Caki2 (cell line): ENCODE results near the gene SIPA1L3. TPM values are rescaled to one million over a fixed set of nuclear protein-coding genes. Genes with fewer than 3 reads are reported as not detected.

Source experiments
- DNase-seq: peaks from one replicate; pipeline ENCODE4 v3.0.0-alpha.2; 2015; ENCODE audit warnings: low read depth
- in situ Hi-C: cut with HindIII; loops from 2 replicates; pipeline ENCODE4 v1.10.0; 2016; ENCODE audit warnings: low sequenced_read_pairs, low pct_unique_long_range_greater_than_20kb, mixed read lengths
- total RNA-seq: library from RNA; depleted of rRNA; stranded (reverse); fragments of >200 nt; shearing (Covaris generic); gene quantifications from 2 replicates; pipeline ENCODE4 v1.2.3, GENCODE V29; 2014; ENCODE audit warnings: low replicate concordance

The SIPA1L3 gene
- total RNA-seq, 1 experiment from 2014 or later: 39.9 TPM

DNA sequence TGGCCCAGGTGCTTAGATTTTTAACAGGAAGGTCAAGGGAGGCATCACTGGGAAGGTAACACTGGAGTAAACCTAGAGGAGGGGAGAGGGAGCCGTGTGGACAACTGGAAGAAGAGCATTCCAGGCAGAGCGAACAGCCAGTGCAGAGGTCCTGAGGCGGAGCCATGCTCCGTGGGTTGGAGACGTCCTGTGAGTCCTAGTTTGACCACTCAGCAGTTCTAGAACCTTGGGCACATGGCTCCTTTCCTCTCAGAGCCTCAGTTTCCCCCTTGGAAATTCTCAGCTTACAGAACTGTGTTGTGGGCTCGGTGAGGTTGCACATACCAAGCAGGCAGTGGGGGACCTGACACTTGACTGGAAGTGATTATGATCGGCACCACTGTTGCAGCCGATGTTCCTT, 186.1 kb downstream of the SIPA1L3 start:
- in situ Hi-C loops: no loop called here
- no peak for DNase-seq

GRCh38 chr19:38093587-38093986, 186.6 kb downstream of the SIPA1L3 start:
- in situ Hi-C loops: no loop called here

DNA sequence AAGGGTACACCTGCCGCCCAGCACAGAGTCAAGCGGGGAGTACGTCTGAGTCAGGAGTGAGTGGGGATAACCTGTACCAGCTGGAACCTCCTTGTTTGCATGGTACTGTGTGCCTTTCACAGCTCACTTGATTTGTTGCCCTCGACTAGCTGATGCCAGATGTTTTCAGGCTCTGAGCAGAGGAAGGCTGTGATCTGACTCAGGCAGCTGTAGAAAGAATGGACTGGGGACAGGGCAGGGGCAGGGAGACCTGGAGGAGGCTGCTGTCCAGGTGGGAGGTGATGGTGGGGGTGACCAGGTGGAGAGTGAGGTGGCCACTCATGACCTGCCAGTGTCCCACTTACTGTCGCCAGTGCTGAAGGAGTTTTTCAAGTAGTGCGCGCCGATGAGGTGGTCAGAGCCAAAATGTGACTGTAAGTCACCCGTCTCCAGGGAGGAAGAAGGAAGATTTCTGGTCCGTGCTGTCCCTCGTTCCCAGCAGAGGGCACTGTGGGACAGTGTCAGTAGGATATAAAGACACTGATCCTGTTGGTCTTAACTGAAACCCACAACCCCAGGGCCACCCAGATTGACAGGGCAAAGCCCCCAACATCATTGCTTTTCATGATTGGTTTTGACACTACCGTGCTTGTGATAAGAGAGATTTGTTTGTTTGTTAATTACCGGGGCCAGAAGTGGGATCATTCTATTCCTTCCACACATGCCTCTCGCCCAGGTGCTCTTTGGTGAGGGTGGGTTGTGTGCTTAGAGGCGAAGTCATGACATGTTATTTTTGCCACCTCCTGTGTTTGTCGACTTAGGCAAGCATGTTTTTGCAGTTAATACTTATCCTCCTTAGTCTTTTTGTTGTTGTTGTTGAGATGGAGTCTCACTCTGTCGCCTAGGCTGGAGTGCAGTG, 188.7 kb downstream of the SIPA1L3 start:
- peak; percentile 63 for DNase-seq
- in situ Hi-C loops: no loop called here

More at GRCh38 chr19:38093587-38093986, 186.6 kb downstream of the SIPA1L3 start:
- no peak for DNase-seq

DNA sequence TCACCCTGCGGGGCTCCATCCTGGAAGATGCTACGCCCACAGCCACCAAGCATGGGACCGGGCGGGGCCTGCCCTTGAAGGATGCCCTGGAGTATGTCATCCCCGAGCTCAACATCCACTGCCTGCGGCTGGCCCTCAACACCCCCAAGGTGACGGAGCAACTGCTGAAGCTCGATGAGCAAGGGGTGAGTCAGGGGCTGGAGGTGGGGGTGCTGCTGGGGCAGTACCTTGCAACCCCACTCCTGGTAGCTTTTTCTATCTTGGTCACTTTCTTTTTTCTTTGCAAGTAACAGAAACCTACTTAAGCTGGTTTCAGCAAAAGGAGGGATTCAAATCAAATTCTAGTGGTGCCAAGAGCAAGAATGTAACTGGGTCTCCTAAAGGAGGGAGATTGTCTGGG, 193.0 kb downstream of the SIPA1L3 start:
- DNase-seq: no peak
- in situ Hi-C loops: no loop called here

DNA sequence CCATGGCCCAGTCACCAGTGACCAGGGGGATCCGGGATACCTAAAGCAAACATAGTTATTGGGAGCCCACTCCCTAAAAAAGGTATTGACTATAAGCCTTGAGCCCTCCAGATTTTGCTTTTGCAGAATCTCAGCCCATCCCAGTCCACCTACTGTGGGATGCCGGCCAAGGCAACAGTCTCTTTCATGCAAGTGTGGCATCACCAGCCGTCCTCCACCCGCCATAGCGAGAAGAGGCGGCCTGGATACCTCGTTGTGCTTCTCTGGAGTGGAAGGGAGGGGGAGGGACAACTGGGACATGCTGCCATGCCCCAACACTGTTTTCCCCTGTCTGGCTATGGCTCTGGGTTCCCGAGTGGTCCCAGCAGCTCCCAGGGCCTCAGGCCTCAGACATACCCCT, 193.6 kb downstream of the SIPA1L3 start:
- in situ Hi-C loops: no loop called here
- DNase-seq: no peak

GRCh38 chr19:38101723-38102122, 194.7 kb downstream of the SIPA1L3 start:
- no peak for DNase-seq
- in situ Hi-C loops: no loop called here

- in situ Hi-C loops: no loop called here
- no peak for DNase-seq
These were observed 198.6 kb downstream of the SIPA1L3 start for GRCh38 chr19:38105574-38105973.

- DNase-seq: no peak
- in situ Hi-C loops: no loop called here
These were observed 200.1 kb downstream of the SIPA1L3 start for GRCh38 chr19:38107129-38107528.

DNA sequence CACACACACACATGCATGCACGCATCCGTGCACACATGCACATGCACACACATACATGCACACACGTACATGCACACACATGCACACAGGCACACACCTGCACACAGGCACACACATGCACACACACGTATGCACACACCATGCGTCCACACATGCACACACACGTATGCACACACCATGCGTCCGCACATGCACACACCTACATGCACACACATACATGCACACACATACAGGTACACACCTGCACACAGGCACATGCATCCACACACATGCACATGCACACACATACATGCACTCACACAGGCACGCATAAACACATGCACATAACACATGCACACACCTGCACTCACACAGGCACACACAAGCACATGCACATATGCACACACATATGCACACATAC, 204.9 kb downstream of the SIPA1L3 start:
- no peak for DNase-seq
- in situ Hi-C loops: no loop called here

DNA sequence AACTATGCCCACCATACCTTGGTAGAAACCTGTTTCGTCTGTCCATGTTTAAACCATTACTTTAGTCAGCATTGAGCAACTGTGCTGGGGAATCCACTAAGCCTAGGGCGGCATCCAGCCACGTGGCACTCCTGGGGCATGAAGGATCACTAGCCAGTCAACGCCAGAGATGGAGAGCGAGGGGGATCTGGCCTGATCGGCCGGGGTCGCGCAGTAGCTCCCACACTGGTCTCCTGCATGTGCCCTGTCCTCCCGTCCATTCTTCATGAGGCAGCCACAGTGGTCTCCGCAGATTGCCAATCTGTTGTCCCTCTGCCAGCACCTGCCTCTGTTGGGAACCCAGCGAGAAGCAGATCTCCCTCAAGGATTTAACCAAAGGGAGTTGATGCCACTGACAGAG, 207.6 kb downstream of the SIPA1L3 start:
- in situ Hi-C loops: no loop called here
- DNase-seq: no peak

DNA sequence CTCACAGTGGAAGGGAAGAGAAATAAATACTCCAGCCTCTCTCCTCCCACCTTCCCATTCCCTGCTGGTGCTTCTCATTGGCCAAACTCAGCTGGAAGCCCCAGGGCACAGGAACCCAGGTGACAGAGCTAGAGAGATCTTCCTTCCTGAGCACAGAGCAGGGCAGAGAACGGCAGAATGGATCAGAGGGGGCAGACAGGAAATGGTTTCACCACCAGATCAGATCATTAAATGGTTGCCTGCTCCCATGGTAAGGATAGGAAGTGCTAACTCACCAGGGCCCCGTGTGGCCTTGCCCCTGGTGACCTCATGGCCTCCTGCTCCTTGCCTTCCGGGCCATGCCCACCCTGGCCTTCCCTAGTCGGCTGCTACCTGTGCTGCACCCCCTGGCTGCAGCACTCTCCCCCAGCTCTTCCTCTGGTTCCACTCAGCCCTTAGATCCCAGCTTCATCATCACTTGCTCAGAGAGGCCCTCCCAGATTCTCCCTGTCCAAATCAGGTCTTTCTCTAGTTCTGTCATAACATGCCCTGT, 208.3 kb downstream of the SIPA1L3 start:
- in situ Hi-C loops: no loop called here
- DNase-seq: no peak

GRCh38 chr19:38118176-38118575, 211.2 kb downstream of the SIPA1L3 start:
- DNase-seq: no peak
- in situ Hi-C loops: no loop called here

GRCh38 chr19:38120471-38121025, 213.5 kb downstream of the SIPA1L3 start:
- in situ Hi-C loops: no loop called here

DNA sequence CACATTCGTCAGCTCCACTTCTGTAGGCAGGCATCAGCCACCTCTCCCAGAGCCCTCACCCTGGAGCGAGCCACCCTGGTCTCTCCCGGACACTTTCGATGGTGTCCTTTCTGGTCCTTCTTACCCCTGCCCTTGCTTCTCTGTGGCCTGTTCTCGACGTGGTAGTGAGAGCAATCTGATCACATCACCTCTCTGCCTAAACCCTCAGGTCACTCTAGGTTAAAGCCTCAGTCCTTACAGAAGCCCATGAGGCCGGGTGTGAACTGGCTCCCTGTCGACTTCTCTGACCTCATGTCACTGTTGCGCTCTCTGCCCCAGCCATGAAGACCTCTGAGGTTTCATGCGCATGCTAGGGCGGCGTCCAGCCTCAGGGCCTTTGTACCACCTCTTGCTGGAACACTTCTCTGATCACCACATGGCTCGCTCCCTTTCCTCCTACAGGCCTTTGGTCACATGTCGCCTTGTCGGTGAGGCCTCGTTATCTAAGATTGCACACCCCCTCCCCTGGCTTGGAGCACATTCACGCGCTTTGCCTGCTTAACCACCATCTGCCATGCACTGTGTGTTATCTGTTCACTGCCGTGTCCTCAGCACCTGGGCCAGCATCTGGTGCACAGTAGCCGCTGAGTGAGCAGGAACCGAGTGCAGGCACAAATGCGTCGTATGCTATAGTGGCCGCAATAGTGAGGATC, 215.5 kb downstream of the SIPA1L3 start:
- no peak for DNase-seq
- in situ Hi-C loops: no loop called here

More at GRCh38 chr19:38120471-38121025, 213.5 kb downstream of the SIPA1L3 start:
- no peak for DNase-seq

DNA sequence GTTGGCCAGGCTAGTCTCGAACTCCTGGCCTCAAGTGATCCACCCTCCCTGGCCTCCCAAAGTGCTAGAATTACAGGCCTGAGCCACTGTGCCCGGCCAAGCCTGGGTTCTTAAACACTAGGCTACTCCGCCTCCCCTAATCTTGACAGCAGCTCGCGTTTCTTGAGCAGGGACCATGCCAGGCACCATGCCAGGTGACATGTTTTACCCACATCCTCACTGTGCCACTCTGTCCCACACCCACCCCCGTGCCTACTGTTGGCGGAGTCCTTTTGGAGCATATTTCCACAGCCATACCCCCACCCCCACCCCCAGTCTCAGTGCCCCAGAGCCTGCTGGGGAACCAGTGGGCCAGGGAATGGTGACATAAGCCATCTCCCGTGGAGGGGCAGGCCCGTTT, 218.2 kb downstream of the SIPA1L3 start:
- in situ Hi-C loops: loop anchor here (25.0 kb wide), 1 partner anchor 88 kb away; no protein-coding TSS in a partner anchor

GRCh38 chr19:38130399-38130798, 223.4 kb downstream of the SIPA1L3 start:
- in situ Hi-C loops: loop anchor here (25.0 kb wide), 1 partner anchor 93 kb away; no protein-coding TSS in a partner anchor
- DNase-seq: no peak

More for the DNA sequence above, 218.2 kb downstream of the SIPA1L3 start:
- DNase-seq: no peak

DNA sequence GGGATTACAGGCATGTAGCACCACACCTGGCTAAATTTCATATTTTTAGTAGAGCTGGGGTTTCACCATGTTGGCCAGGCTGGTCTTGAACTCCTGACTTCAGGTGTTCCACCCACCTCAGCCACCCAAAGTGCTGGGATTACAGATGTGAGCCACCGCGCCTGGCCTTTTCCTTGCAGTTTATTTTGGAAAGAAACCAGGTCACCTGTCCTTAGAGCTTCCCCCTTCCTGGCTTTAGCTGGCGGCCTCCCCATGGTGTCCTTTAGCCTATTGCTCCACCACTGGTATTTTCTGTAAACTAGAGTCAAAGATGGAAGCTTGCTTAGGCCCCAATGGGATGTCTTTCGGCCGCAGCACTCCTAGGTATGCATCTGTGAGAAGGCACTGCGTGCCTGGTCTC, 225.8 kb downstream of the SIPA1L3 start:
- DNase-seq: no peak
- in situ Hi-C loops: loop anchor here (25.0 kb wide), 1 partner anchor 95 kb away; no protein-coding TSS in a partner anchor

DNA sequence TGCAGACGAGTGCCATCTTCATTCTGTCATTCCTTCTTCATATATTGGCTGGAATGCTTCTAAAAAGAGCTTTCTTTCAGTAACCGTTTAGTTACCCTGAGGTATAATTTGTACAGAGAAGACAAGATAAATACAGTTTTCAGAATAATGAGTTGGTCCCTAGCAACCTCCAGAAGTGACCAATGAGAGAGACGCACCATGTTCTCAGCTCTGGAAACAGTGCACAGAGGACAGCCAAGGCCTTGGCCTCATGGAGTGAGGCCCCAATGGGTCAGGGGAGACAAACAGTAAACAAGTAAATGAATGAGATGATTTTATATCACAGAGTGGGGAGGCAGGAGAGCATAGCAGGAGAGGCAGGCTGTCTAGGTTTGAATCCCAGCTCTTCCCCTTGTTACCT, 226.3 kb downstream of the SIPA1L3 start:
- DNase-seq: no peak
- in situ Hi-C loops: loop anchor here (25.0 kb wide), 1 partner anchor 96 kb away; no protein-coding TSS in a partner anchor
